Thyroid gland (tissue), 4 donors: ENCODE results near the gene NTRK2. TPM values are rescaled to one million over a fixed set of nuclear protein-coding genes. Genes with fewer than 3 reads are reported as not detected.

Experiments
- DNase-seq, 2 donors: peaks; one replicate each; pipeline ENCODE4 v3.0.0-alpha.2; 2019
- H3K27ac ChIP-seq, 3 donors: fragments of 200-600 bp; sonication (generic); 1 replicate in 2 of 3; 2 replicates in 1 of 3; pipeline ENCODE4 v1.5.1; 2016 to 2019; ENCODE audit warnings: mild to moderate bottlenecking in 1 of 3, moderate library complexity in 1 of 3
- H3K27me3 ChIP-seq: fragments of 200-600 bp; sonication (generic); one replicate; pipeline ENCODE4 v1.5.1; 2019
- H3K36me3 ChIP-seq, 2 donors: fragments of 200-600 bp; sonication (generic); one replicate each; pipeline ENCODE4 v1.5.1; 2016 to 2019
- H3K4me1 ChIP-seq, 2 donors: fragments of 200-600 bp; sonication (generic); one replicate each; pipeline ENCODE4 v1.5.1; 2017 to 2019
- H3K4me3 ChIP-seq, 3 donors: fragments of 200-600 bp; sonication (generic); replicated peaks in 1 of 3; 1 replicate in 2 of 3; 2 replicates in 1 of 3; pipeline ENCODE4 v1.5.1; 2016; ENCODE audit warnings: mild to moderate bottlenecking in 1 of 3
- H3K9me3 ChIP-seq: fragments of 200-600 bp; sonication (generic); one replicate; pipeline ENCODE4 v1.5.1; 2017
- CTCF ChIP-seq, 6 experiments: fragments of 200-600 bp in 3 of 6; fragments of 450-650 bp in 3 of 6; sonication (generic) in 3 of 6; IDR thresholded peaks; one replicate each; pipeline ENCODE4 v1.5.1; 2016 to 2019; ENCODE audit warnings: antibody characterized with exemption in 6 of 6, mild to moderate bottlenecking in 2 of 6, inconsistent platforms in 1 of 6, moderate library complexity in 1 of 6
- POLR2A ChIP-seq, 2 donors: fragments of 450-650 bp; IDR thresholded peaks; one replicate each; pipeline ENCODE4 v1.6.1; 2017; ENCODE audit warnings: antibody characterized with exemption in 2 of 2, mild to moderate bottlenecking in 2 of 2, moderate library complexity in 1 of 2
- WGBS, 2 donors: methylation state at CpG; one replicate each; pipeline ENCODE4 v1.1.5; 2017; 5-methylcytosine and 5-hydroxymethylcytosine counted together
- intact Hi-C: fragments of 100-400 bp; cut with DNase I; formaldehyde crosslinking; loops from one replicate; pipeline ENCODE4 v1.15.1; 2023
- total RNA-seq, 4 donors: library from RNA; depleted of rRNA; stranded (reverse); fragments of >200 nt; gene quantifications; one replicate each; pipeline ENCODE4 v1.2.3, GENCODE V29; 2016

The NTRK2 gene
- total RNA-seq, 4 donors from 2014 or later = 92.0 to 186 (median 142) TPM

GRCh38 chr9:85042981-85043647, 373.6 kb downstream of the NTRK2 start:
- Histone ChIP-seq H3K4me3 (no peak overlapping the region), H3K36me3 (no peaks in the 10 kb centered on the region), H3K9me3 (no peaks in the 10 kb centered on the region), H3K27me3 (no peaks in the 10 kb centered on the region), H3K4me1 (no peaks in the 10 kb centered on the region), H3K27ac (no peak overlapping the region)
- intact Hi-C loops = no loop called here
- no peak for DNase-seq
- 75 to 86% methylated on average over 3 of the region's 3 CpGs for WGBS, 2 donors
- TF ChIP-seq POLR2A (IDR thresholded peaks at IDR 0.05) (no peak), CTCF (IDR thresholded peaks at IDR 0.05) (no peak)

GRCh38 chr9:85045271-85045670, 375.7 kb downstream of the NTRK2 start:
- Histone ChIP-seq H3K36me3 (no peaks in the 10 kb centered on the region), H3K27ac (no peak overlapping the region), H3K27me3 (no peaks in the 10 kb centered on the region), H3K4me3 (no peak overlapping the region), H3K4me1 (no peaks in the 10 kb centered on the region), H3K9me3 (no peaks in the 10 kb centered on the region)
- TF ChIP-seq CTCF (IDR thresholded peaks at IDR 0.05) (no peak), POLR2A (IDR thresholded peaks at IDR 0.05) (no peak)
- 80 to 86% methylated on average over 6 of the region's 6 CpGs for WGBS, 2 donors
- no peak for DNase-seq
- intact Hi-C loops = no loop called here

GRCh38 chr9:85046475-85046874, 376.9 kb downstream of the NTRK2 start:
- DNase-seq = no peak
- no peak for TF ChIP-seq CTCF (IDR thresholded peaks at IDR 0.05)
- no peak for TF ChIP-seq POLR2A (IDR thresholded peaks at IDR 0.05)
- H3K4me1 ChIP-seq = no peaks in the 10 kb centered on the region
- no peak overlapping the region for H3K27ac ChIP-seq
- H3K9me3 ChIP-seq = no peaks in the 10 kb centered on the region
- no peaks in the 10 kb centered on the region for H3K36me3 ChIP-seq
- WGBS, 2 donors = 77 to 82% methylated on average over 4 of the region's 4 CpGs
- H3K4me3 ChIP-seq = no peak overlapping the region
- intact Hi-C loops = no loop called here
- H3K27me3 ChIP-seq = no peaks in the 10 kb centered on the region

GRCh38 chr9:85053206-85053786, 383.8 kb downstream of the NTRK2 start:
- no peaks in the 10 kb centered on the region for H3K9me3 ChIP-seq
- intact Hi-C loops = no loop called here
- TF ChIP-seq POLR2A (IDR thresholded peaks at IDR 0.05) (no peak), CTCF (IDR thresholded peaks at IDR 0.05) (no peak)
- DNase-seq = no peak
- no peak overlapping the region for H3K27ac ChIP-seq
- H3K36me3 ChIP-seq = no peaks in the 10 kb centered on the region
- H3K4me1 ChIP-seq = peaks cover 0 to 5% of the 10 kb centered on the region in 2 donors
- H3K27me3 ChIP-seq = no peaks in the 10 kb centered on the region
- WGBS, 2 donors = 23 to 39% methylated on average over 2 of the region's 2 CpGs
- no peak overlapping the region for H3K4me3 ChIP-seq

GRCh38 chr9:85054017-85054416, 384.5 kb downstream of the NTRK2 start:
- peaks cover 0 to 5% of the 10 kb centered on the region in 2 donors for H3K4me1 ChIP-seq
- H3K27ac ChIP-seq = no peak overlapping the region
- intact Hi-C loops = no loop called here
- WGBS, 2 donors = 95 to 96% methylated on average over 4 of the region's 4 CpGs
- no peak for TF ChIP-seq POLR2A (IDR thresholded peaks at IDR 0.05)
- no peak for TF ChIP-seq CTCF (IDR thresholded peaks at IDR 0.05)
- H3K27me3 ChIP-seq = no peaks in the 10 kb centered on the region
- H3K9me3 ChIP-seq = no peaks in the 10 kb centered on the region
- no peak overlapping the region for H3K4me3 ChIP-seq
- H3K36me3 ChIP-seq = no peaks in the 10 kb centered on the region
- DNase-seq = no peak
